HG02973 (cell line): ENCODE measurements around the gene TPO.
"Not testable (repeated sequence)": the region's sequence is repeated elsewhere in the genome, so short reads cannot be mapped to it uniquely, and the experiment has no call there.

Experiments
- ATAC-seq: cut with Tn5 transposase; IDR thresholded peaks from one replicate; pipeline ENCODE4 v1.9.1; 2021; ENCODE audit warnings: moderate library complexity; ENCODE audit not compliant: unreplicated experiment

Gene TPO

GRCh38 chr2:1403565-1403964, 9.7 kb upstream of the TPO start:
- no peak for ATAC-seq

- no peak for ATAC-seq
Measured at GRCh38 chr2:1405124-1405523, 8.1 kb upstream of the TPO start.

- no peak for ATAC-seq
Measured at GRCh38 chr2:1405967-1406366, 7.3 kb upstream of the TPO start.

- ATAC-seq: no peak
Measured at GRCh38 chr2:1406434-1406833, 6.8 kb upstream of the TPO start.

DNA sequence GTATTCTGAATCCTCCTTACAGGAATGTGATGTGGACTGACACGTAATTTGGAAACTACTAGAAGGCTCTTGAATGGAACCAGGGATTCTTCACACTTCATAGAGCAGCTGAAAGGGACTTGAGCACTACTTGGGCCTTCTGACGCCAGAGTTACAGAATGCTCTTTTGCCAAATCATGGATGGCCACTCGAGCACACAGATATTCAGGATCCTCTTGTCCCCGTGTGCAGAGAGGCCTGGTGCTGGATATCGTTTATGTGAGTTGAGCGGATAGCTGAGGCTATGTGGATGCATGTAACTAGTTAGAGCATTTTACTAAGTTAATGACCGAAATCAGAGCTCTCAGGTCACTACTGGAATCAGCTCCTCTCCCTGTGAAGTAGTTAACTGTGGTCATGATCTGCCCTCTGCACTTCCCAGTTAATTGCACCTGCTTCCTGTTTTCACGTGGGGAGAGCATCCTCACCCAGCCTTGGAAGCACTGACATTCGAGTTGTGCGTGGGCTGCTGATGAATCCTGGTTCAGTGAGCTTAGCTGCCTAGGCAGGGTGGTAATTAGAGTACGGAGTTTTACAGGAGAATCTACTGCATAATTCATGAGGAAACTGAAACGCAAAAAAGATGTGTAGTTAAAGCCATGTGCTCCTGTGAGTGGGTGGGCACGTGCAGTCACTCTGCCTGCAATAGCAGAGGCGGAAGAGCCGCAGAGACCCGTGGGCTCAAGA, 5.2 kb upstream of the TPO start:
- ATAC-seq: no peak

DNA sequence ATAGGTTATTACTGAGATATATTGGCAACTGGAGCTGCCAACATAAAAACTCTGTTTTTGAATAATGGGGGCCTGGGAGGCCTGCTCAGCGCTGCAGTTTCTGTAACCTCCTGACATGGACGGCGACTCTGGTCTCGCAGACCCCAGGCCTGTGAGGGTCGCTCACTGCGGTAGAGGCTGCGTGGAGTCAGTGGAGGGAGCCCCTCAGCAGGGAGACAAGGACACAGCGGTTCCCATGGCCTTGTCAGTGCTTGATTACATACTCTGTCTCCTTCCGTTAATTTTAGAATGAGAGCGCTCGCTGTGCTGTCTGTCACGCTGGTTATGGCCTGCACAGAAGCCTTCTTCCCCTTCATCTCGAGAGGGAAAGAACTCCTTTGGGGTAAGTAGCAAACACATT, 858 bp downstream of the TPO start:
- ATAC-seq: no peak

DNA sequence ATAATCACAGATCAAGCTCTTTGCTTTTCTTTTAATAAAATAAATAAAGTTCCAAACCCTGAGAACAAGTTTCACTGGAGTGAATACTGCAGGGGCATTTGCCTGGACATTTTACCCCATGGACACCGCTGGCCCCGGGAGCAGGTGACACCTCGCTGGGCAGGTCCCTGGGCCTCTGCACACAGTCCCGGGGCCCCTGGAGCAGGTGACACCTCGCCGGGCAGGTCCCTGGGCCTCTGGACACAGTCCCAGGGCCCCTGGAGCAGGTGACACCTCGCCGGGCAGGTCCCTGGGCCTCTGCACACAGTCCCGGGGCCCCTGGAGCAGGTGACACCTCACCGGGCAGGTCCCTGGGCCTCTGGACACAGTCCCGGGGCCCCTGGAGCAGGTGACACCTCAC, 1.6 kb downstream of the TPO start:
- ATAC-seq: not testable (repeated sequence)

DNA sequence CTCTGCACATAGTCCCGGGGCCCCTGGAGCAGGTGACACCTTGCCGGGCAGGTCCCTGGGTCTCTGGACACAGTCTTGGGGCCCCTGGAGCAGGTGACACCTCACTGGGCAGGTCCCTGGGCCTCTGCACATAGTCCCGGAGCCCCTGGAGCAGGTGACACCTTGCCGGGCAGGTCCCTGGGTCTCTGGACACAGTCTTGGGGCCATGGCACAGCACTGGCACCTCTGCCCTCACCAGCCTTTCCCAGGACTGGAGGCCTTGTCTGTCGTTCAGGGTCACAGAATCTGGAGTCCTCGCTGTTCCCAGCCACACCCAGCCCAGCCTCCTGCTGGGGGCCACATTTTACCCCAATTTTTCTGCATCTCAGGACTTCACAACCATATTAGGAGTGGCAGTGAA, 2.2 kb downstream of the TPO start:
- no peak for ATAC-seq

DNA sequence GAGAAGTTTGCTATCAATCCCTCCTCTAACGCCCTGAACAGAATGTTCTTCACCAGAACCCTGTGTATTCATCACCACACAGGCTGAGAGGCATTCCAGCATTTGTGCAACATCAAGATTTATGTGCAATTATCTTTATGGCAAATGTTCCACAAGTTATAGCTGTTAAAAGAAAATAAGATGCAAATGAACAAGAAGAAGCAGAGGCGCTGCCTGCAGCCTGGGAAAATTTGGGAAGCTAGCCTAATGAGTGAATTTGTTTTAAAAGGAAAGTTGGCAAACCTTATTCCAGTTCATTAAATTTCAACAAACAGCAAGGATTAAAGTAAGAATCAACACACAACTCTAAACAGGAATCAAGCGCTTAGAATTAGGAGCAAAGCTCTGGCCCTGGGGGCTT, 5.3 kb downstream of the TPO start:
- ATAC-seq: no peak

GRCh38 chr2:1420746-1421480, 7.7 kb downstream of the TPO start:
- no peak for ATAC-seq

DNA sequence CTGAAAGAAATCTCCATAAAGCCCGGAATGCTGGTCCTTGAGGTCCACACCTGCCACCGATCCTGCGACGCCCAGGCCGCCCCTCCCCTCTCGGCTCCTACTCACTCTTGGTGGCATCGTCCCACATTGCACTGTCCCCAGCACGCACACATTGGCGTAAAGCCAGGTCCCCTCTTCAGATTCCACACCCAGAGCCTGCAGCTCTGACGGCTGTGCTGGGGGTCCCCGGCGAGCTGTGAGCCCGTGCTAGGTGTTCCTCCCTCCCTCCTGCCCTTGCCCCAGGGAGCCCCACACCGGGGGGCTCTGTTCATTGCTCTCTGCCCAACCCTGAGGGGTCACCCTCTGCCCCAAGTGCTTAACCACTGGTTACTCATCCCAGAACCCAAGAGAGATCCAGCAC, 8.5 kb downstream of the TPO start:
- ATAC-seq: no peak

DNA sequence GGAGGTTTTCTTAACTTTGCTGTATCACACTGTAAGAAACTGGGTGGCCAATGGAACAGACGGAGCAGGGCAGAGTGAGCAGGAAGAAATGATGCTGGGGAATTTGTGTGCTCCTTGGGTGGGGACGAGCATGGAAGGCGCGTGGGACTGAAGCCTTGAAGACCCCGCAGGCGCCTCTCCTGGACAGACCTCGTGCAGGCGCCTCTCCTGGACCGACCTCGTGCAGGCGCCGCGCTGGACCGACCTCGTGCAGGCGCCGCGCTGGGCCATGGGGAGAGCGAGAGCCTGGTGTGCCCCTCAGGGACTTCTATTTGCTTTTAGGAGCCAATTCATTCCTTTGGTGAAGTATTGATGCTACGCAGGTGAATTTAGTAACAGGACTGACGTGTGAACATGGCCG, 8.9 kb downstream of the TPO start:
- no peak for ATAC-seq

- ATAC-seq: no peak
Measured at GRCh38 chr2:1422716-1423285, 9.5 kb downstream of the TPO start.

DNA sequence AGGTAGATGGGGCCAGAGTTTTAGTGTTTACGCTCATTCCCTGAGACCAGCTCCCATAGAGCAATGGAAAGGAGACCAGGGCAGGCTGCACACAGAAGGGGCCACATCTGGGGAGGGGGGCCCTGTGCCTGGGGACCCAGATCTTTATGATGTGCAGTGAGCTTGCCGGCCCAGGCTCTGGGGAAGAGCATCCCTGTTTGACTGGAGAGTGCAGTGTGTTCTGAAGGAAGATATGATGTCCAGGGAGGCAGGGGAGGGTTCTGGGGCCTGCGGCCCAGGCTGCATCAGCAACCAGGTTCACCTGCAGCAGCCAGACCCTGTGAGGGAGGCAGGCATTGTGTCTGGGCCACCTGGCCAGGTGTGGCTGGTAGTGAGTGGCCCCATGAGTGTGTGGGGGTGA, 13.8 kb downstream of the TPO start:
- ATAC-seq: no peak

DNA sequence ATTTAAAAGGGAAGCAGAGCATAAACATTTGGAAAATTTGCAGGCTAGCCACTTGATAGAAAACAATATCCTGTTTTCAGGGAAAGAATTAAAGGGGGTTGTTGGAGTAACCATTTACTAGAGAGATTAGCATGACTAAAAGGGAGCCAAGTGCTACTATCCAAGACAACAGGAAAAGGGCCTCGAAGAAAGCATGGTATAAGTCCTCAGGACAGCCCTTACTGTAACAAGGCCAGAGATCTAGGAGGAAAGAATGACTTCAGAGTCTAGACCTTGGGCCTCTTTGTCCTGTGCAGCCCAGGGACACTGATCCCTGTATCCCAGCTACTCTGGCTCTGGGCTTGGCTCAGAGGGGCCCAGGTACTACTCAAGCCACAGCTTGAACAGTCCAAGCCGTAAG, 16.6 kb downstream of the TPO start:
- no peak for ATAC-seq

DNA sequence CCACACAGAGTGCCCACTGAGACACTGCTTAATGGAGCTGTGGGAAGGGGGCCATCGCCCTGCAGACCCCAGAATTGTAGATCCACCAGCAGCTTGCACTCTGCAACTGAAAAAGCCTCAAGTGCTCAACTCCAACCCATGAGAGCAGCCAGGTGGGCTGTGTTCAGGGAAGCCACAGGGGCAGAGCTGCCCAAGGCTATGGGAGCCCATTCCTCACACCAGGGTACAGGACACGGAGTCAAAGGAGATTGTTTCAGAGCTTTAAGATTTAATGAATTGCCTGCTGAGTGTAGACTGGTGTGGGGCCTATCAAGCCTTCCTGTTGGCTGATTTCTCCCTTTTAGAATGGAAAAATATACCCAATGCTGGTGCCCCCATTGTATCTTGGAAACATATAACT, 17.2 kb downstream of the TPO start:
- ATAC-seq: no peak

- no peak for ATAC-seq
Measured at GRCh38 chr2:1431886-1432400, 18.7 kb downstream of the TPO start.

DNA sequence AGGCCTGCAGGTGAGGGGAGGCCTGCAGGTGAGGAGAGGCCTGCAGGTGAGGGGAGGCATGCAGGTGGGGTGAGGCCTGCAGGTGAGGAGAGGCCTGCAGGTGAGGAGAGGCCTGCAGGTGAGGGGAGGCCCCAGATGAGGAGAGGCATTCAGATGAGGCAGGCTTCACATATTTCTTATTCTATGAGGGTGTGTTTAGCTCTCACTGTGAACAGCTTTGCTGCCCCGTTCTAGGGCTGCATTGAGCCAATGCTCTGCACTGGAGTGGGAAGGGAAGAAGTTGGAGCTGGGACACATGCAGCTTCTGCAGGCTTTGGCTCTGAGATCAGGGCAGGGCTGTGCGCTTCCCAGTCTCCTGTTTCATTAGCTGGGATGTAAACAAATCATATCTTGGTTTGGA, 19.5 kb downstream of the TPO start:
- ATAC-seq: no peak

DNA sequence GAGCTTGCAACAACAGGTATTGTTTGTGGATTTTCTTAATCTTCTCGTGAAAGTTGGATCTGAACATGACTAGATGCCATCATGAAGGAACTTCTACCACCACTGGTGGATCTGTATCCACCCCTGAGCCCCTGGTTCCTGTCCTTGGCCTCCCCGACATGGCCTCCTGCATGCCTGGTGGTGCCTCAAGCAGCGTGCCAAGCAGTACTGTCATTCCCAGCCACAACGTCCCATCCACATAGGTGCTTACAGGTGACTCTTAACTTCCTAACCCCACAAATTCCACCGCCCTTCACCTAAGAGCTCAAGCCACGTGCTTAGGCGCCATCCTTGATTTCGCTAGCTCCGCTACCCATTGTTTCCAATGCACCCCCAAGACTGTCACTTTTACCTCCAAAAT, 23.1 kb downstream of the TPO start:
- ATAC-seq: no peak

- no peak for ATAC-seq
Measured at GRCh38 chr2:1437101-1437500, 23.8 kb downstream of the TPO start.

- no peak for ATAC-seq
Measured at GRCh38 chr2:1437537-1437936, 24.3 kb downstream of the TPO start.

GRCh38 chr2:1438972-1439371, 25.7 kb downstream of the TPO start:
- no peak for ATAC-seq
